H1 (cell line): Measurements from ENCODE around the gene SLC25A4. TPM values are rescaled to one million over a fixed set of nuclear protein-coding genes. Genes with fewer than 3 reads are reported as not detected.

Source experiments
- CTCF ChIA-PET: fragments of 300-600 bp; sonication (Branson Sonifier 250); formaldehyde crosslinking; loops from one replicate; lab custom pipeline; 2021; ENCODE audit not compliant: partially characterized antibody; lab: Charles Lee
- POLR2A ChIA-PET: fragments of 300-600 bp; sonication (Branson Sonifier 250); formaldehyde crosslinking; loops from one replicate; lab custom pipeline; 2021; ENCODE audit warnings: inconsistent platforms; ENCODE audit not compliant: partially characterized antibody; lab: Charles Lee
- DNase-seq, 2 experiments: peaks; one replicate each; pipeline versions ENCODE4 v3.0.0 to v3.0.0-alpha.2; 2010 to 2022; ENCODE audit warnings: low spot score in 2 of 2, low read depth in 1 of 2, mixed read lengths in 1 of 2
- FAIRE-seq: peaks from 2 replicates; lab custom pipeline; 2011; peaks lifted over from hg19 to GRCh38; lab: Jason Lieb, UNC
- H2AFZ ChIP-seq: 2 replicates; pipeline ENCODE4 v1.8.1; 2012; ENCODE audit warnings: low read length, inconsistent platforms
- H2AK5ac ChIP-seq: 2 replicates; pipeline ENCODE4 v1.6.1; 2013; ENCODE audit warnings: low read depth, low read length
- H2BK120ac ChIP-seq: replicated peaks from 2 replicates; pipeline ENCODE3; 2013; ENCODE audit warnings: low read depth, low read length, inconsistent platforms
- H2BK12ac ChIP-seq: 2 replicates; pipeline ENCODE4 v1.6.1; 2013; ENCODE audit warnings: low read depth, low read length
- H2BK15ac ChIP-seq: 2 replicates; pipeline ENCODE4 v1.6.1; 2013; ENCODE audit warnings: low read length
- H2BK20ac ChIP-seq: 2 replicates; pipeline ENCODE4 v1.6.1; 2013; ENCODE audit warnings: low read length
- H2BK5ac ChIP-seq: 2 replicates; pipeline ENCODE4 v1.6.1; 2013; ENCODE audit warnings: low read depth, low read length
- H3K14ac ChIP-seq: 2 replicates; pipeline ENCODE4 v1.6.1; 2013; ENCODE audit warnings: inconsistent platforms; ENCODE audit not compliant: insufficient read length
- H3K18ac ChIP-seq: 2 replicates; pipeline ENCODE4 v1.6.1; 2013; ENCODE audit warnings: low read length; ENCODE audit errors: extremely low read depth
- H3K23ac ChIP-seq: 2 replicates; pipeline ENCODE4 v1.6.1; 2013; ENCODE audit warnings: inconsistent platforms; ENCODE audit not compliant: insufficient read length
- H3K23me2 ChIP-seq: 2 replicates; pipeline ENCODE4 v1.6.1; 2013; ENCODE audit warnings: low read depth, low read length
- H3K27ac ChIP-seq: 2 replicates; pipeline ENCODE4 v1.6.1; 2011; ENCODE audit warnings: low read depth, low read length, inconsistent platforms
- H3K27me3 ChIP-seq, 4 experiments: replicated peaks in 1 of 4; 1 replicate in 1 of 4; 2 replicates in 3 of 4; pipeline versions ENCODE4 v1.6.1 to v1.8.1; 2011 to 2013; ENCODE audit warnings: low read length in 3 of 4, mild to moderate bottlenecking in 3 of 4, inconsistent platforms in 2 of 4, mixed read lengths in 2 of 4, moderate library complexity in 1 of 4; ENCODE audit not compliant: control insufficient read depth in 3 of 4, insufficient read depth in 3 of 4; ENCODE audit errors: extremely low read depth in 1 of 4
- H3K36me3 ChIP-seq, 4 experiments: 2 replicates each; pipeline versions ENCODE4 v1.6.1 to v1.8.1; 2011 to 2013; ENCODE audit warnings: mild to moderate bottlenecking in 4 of 4, low read length in 3 of 4, moderate library complexity in 2 of 4, control low read depth in 1 of 4, inconsistent platforms in 1 of 4; ENCODE audit not compliant: insufficient read depth in 4 of 4, control insufficient read depth in 2 of 4
- H3K4ac ChIP-seq: replicated peaks from 2 replicates; pipeline ENCODE3; 2013; ENCODE audit warnings: low read length, low read depth, mixed read lengths, inconsistent platforms; ENCODE audit not compliant: insufficient read length
- H3K4me1 ChIP-seq, 4 experiments: replicated peaks in 1 of 4; 1 replicate in 1 of 4; 2 replicates in 3 of 4; pipeline versions ENCODE4 v1.6.1 to v1.8.1; 2011 to 2013; ENCODE audit warnings: low read length in 3 of 4, inconsistent platforms in 2 of 4, mixed read lengths in 1 of 4; ENCODE audit not compliant: insufficient read depth in 4 of 4, control insufficient read depth in 3 of 4
- H3K4me2 ChIP-seq, 2 experiments: 2 replicates each; pipeline versions ENCODE4 v1.6.1 to v1.8.1; 2011 to 2013; ENCODE audit warnings: low read depth in 2 of 2, low read length in 2 of 2, control low read depth in 1 of 2, inconsistent platforms in 1 of 2, mild to moderate bottlenecking in 1 of 2; ENCODE audit not compliant: insufficient read depth in 1 of 2
- H3K4me3 ChIP-seq, 4 experiments: fragments of 200-600, 300-600 bp in 1 of 4; sonication (generic), shearing (Covaris generic), sonication (Bioruptor Twin) in 1 of 4; 2 replicates each; pipeline versions ENCODE4 v1.5.1 to v1.8.1; 2011 to 2016; ENCODE audit warnings: low read length in 4 of 4, low read depth in 3 of 4, control low read depth in 2 of 4, inconsistent platforms in 2 of 4, mild to moderate bottlenecking in 2 of 4, mixed read lengths in 1 of 4, moderate library complexity in 1 of 4; ENCODE audit not compliant: insufficient read depth in 2 of 4; ENCODE audit errors: extremely low read depth in 1 of 4
- H3K56ac ChIP-seq: replicated peaks from 2 replicates; pipeline ENCODE3; 2013; ENCODE audit warnings: low read depth, mild to moderate bottlenecking, mixed read lengths, low read length, inconsistent platforms; ENCODE audit not compliant: insufficient read length
- H3K79me1 ChIP-seq: 2 replicates; pipeline ENCODE4 v1.6.1; 2013; ENCODE audit warnings: low read depth, low read length, control low read depth
- H3K79me2 ChIP-seq, 2 experiments: 2 replicates each; pipeline versions ENCODE4 v1.6.1 to v1.8.1; 2012 to 2013; ENCODE audit warnings: low read length in 2 of 2, mild to moderate bottlenecking in 2 of 2, inconsistent platforms in 1 of 2; ENCODE audit not compliant: insufficient read depth in 2 of 2, control insufficient read depth in 1 of 2
- H3K9ac ChIP-seq, 4 experiments: replicated peaks in 1 of 4; 1 replicate in 1 of 4; 2 replicates in 3 of 4; pipeline versions ENCODE4 v1.6.1 to v1.8.1; 2011 to 2013; ENCODE audit warnings: low read depth in 3 of 4, low read length in 3 of 4, control low read depth in 2 of 4, mild to moderate bottlenecking in 2 of 4, moderate library complexity in 2 of 4, inconsistent platforms in 1 of 4; ENCODE audit errors: extremely low read depth in 1 of 4
- H3K9me3 ChIP-seq, 2 experiments: 2 replicates each; pipeline versions ENCODE4 v1.6.1 to v1.8.1; 2012 to 2013; ENCODE audit warnings: mild to moderate bottlenecking in 2 of 2, moderate library complexity in 2 of 2, control low read depth in 1 of 2, inconsistent platforms in 1 of 2, low read depth in 1 of 2, low read length in 1 of 2, mixed read lengths in 1 of 2; ENCODE audit not compliant: insufficient read depth in 2 of 2
- H4K20me1 ChIP-seq, 2 experiments: replicated peaks in 1 of 2; 2 replicates each; pipeline versions ENCODE3 to v1.8.1; 2011 to 2013; ENCODE audit warnings: inconsistent platforms in 2 of 2, low read length in 2 of 2, mild to moderate bottlenecking in 1 of 2; ENCODE audit not compliant: insufficient read depth in 2 of 2, control insufficient read depth in 1 of 2
- H4K5ac ChIP-seq: 2 replicates; pipeline ENCODE4 v1.6.1; 2013; ENCODE audit warnings: low read length, low read depth, mixed read lengths, inconsistent platforms; ENCODE audit not compliant: insufficient read length
- H4K8ac ChIP-seq: 2 replicates; pipeline ENCODE4 v1.8.0; 2013; ENCODE audit warnings: mild to moderate bottlenecking, moderate library complexity, low read length, inconsistent platforms; ENCODE audit not compliant: insufficient read depth; ENCODE audit errors: extremely low read depth
- H4K91ac ChIP-seq: replicated peaks from 2 replicates; pipeline ENCODE3; 2013; ENCODE audit warnings: low read length, mixed read lengths, inconsistent platforms; ENCODE audit not compliant: insufficient read length
- BACH1 ChIP-seq: IDR thresholded peaks from 2 replicates; pipeline ENCODE4 v1.6.1; 2012; ENCODE audit warnings: low read length, improper control_type of control experiment
- BCL11A ChIP-seq, 2 experiments: IDR thresholded peaks; one replicate each; pipeline ENCODE4 v1.6.1; 2011; ENCODE audit warnings: low read depth in 2 of 2, low read length in 2 of 2, mild to moderate bottlenecking in 2 of 2
- FOSL1 ChIP-seq: IDR thresholded peaks from 2 replicates; pipeline ENCODE4 v1.6.1; 2011; ENCODE audit warnings: mild to moderate bottlenecking, low read depth, low read length, moderate library complexity; ENCODE audit not compliant: insufficient read depth
- HDAC6 ChIP-seq: IDR thresholded peaks from one replicate; pipeline ENCODE4 v1.7.1; 2012; ENCODE audit warnings: low read depth, mild to moderate bottlenecking, inconsistent platforms, low read length, moderate library complexity
- KDM1A ChIP-seq: fragments of 200-600, 300-600 bp; sonication (generic); IDR thresholded peaks from 2 replicates; pipeline ENCODE4 v1.7.1; 2016; ENCODE audit warnings: mild to moderate bottlenecking, low read length, borderline replicate concordance
- POU5F1 ChIP-seq: IDR thresholded peaks from 2 replicates; pipeline ENCODE4 v1.6.1; 2011; ENCODE audit warnings: low read depth, mild to moderate bottlenecking, low read length, moderate library complexity
- RXRA ChIP-seq: IDR thresholded peaks from 2 replicates; pipeline ENCODE4 v1.6.1; 2011; ENCODE audit warnings: low read depth, mild to moderate bottlenecking, low read length, moderate library complexity; ENCODE audit not compliant: insufficient read depth
- SAP30 ChIP-seq: fragments of 300-600 bp; sonication (generic); IDR thresholded peaks from 2 replicates; pipeline ENCODE4 v1.7.1; 2012; ENCODE audit warnings: low read length, moderate library complexity, mild to moderate bottlenecking, inconsistent platforms; ENCODE audit not compliant: insufficient read depth, insufficient replicate concordance
- YY1 ChIP-seq: IDR thresholded peaks from 2 replicates; pipeline ENCODE4 v1.6.1; 2011; ENCODE audit warnings: low read depth, mild to moderate bottlenecking, low read length
- polyA plus RNA-seq, 7 experiments: library from polyadenylated mRNA; depleted of rRNA in 3 of 7; stranded (reverse) in 5 of 7; unstranded in 2 of 7; fragments of >200 nt in 5 of 7; fragments of 200-250 nt in 2 of 7; gene quantifications; 1 replicate in 5 of 7; 2 replicates in 1 of 7; 4 replicates in 1 of 7; pipeline versions ENCODE4 v1.2.1 to v1.2.3, GENCODE V29; 2011 to 2013; ENCODE audit warnings: missing spikeins in 2 of 7, mixed read lengths in 2 of 7
- total RNA-seq: library from RNA; stranded (reverse); fragmentation: NEBNext Ultra II Directional; extraction: Animal tissue kit (Norgen Biotek cat#: 25700); gene quantifications from 2 replicates; pipeline ENCODE4 v1.2.1, GENCODE V29; 2021
- TF ChIP-seq, protein P1 (sequence below): IDR thresholded peaks from 2 replicates; pipeline ENCODE4 v1.6.1; 2011; ENCODE audit warnings: low read length, improper control_type of control experiment
- TF ChIP-seq, protein P2 (sequence below), 3 experiments: IDR thresholded peaks; 1 replicate in 2 of 3; 2 replicates in 1 of 3; pipeline versions ENCODE4 v1.5.1 to v1.6.1; 2011; ENCODE audit warnings: low read length in 3 of 3, mild to moderate bottlenecking in 3 of 3, inconsistent platforms in 2 of 3, low read depth in 1 of 3, moderate library complexity in 1 of 3; ENCODE audit not compliant: insufficient read depth in 1 of 3; ENCODE audit errors: control extremely low read depth in 1 of 3

SLC25A4 gene
- total and polyA plus RNA-seq, 2 of the 8 experiments (the other 6 are each of a cell fraction or from before 2014, with no cell fraction given): 41.3 to 42.0 TPM

DNA sequence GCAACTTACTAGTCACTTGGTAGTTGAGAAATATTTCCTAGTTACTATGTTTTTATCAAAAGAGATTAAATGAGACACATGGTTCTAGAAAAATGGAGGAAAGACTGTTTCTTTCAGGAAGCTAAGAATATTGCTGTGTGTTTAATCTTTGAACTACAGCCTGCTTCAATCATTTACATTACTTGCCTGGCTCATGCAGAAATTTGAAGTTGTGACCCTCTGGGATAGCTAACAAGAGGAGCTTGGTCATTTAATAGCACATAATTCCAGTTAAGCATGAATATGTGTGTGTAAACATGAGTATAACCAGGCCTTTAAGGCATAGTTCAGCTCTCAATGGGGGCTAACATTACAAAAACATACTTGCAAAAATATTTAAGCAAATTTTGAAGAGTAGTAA is 44.6 kb upstream of the SLC25A4 start:
- CTCF ChIA-PET: interaction anchor here (0.7 to 10.0 kb wide), 17 partner anchors 9 to 114 kb away, joined by 3 to 210 read pairs (median 4); no protein-coding TSS in a partner anchor
- Histone ChIP-seq H3K18ac (no peak overlapping the region), H3K9ac (no peak overlapping the region), H2BK5ac (no peak overlapping the region), H2BK20ac (no peak overlapping the region), H3K27me3 (no peaks in the 10 kb centered on the region), H3K56ac (no peak overlapping the region), H4K8ac (no peak overlapping the region), H3K4me1 (peaks cover 0 to 4% (median 0%) of the 10 kb centered on the region in 4 experiments; a peak in 1 of 7 replicates), H3K9me3 (no peaks in the 10 kb centered on the region), H2AK5ac (no peak overlapping the region), H3K4me3 (no peak overlapping the region), H2BK15ac (no peak overlapping the region), H3K4ac (no peak overlapping the region), H2AFZ (no peak overlapping the region), H4K91ac (no peak overlapping the region), H2BK120ac (no peak overlapping the region), H3K4me2 (no peak overlapping the region), H3K14ac (no peak overlapping the region), H2BK12ac (no peak overlapping the region), H4K5ac (no peak overlapping the region), H3K79me1 (no peaks in the 10 kb centered on the region), H3K79me2 (no peaks in the 10 kb centered on the region), H3K23ac (no peak overlapping the region), H4K20me1 (no peaks in the 10 kb centered on the region), H3K27ac (no peak overlapping the region), H3K36me3 (no peaks in the 10 kb centered on the region), H3K23me2 (no peaks in the 10 kb centered on the region)
- no peak for FAIRE-seq
- POLR2A ChIA-PET: interaction anchor here (1.1 to 3.4 kb wide), 3 partner anchors 8 to 79 kb away, joined by 4 to 11 read pairs (median 4); no protein-coding TSS in a partner anchor
- DNase-seq: no peak
- no peak for TF ChIP-seq RXRA
- TF ChIP-seq SAP30: no peak
- no peak for TF ChIP-seq FOSL1
- no peak for TF ChIP-seq HDAC6
- TF ChIP-seq, protein P1, sequence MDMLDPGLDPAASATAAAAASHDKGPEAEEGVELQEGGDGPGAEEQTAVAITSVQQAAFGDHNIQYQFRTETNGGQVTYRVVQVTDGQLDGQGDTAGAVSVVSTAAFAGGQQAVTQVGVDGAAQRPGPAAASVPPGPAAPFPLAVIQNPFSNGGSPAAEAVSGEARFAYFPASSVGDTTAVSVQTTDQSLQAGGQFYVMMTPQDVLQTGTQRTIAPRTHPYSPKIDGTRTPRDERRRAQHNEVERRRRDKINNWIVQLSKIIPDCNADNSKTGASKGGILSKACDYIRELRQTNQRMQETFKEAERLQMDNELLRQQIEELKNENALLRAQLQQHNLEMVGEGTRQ: no peak
- no peak for TF ChIP-seq POU5F1
- TF ChIP-seq, protein P2, sequence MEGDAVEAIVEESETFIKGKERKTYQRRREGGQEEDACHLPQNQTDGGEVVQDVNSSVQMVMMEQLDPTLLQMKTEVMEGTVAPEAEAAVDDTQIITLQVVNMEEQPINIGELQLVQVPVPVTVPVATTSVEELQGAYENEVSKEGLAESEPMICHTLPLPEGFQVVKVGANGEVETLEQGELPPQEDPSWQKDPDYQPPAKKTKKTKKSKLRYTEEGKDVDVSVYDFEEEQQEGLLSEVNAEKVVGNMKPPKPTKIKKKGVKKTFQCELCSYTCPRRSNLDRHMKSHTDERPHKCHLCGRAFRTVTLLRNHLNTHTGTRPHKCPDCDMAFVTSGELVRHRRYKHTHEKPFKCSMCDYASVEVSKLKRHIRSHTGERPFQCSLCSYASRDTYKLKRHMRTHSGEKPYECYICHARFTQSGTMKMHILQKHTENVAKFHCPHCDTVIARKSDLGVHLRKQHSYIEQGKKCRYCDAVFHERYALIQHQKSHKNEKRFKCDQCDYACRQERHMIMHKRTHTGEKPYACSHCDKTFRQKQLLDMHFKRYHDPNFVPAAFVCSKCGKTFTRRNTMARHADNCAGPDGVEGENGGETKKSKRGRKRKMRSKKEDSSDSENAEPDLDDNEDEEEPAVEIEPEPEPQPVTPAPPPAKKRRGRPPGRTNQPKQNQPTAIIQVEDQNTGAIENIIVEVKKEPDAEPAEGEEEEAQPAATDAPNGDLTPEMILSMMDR (IDR thresholded peaks at IDR 0.05; ENCODE audit: control extremely low read depth in 1 of 3, insufficient read depth in 1 of 3, low read depth in 1 of 3, low read length in 3 of 3): no peak
- TF ChIP-seq BACH1: no peak
- no peak for TF ChIP-seq YY1
- TF ChIP-seq BCL11A (IDR thresholded peaks at IDR 0.05; ENCODE audit: low read depth in 2 of 2, low read length in 2 of 2): no peak
- TF ChIP-seq KDM1A: no peak
